HepG2 (cell line): ENCODE data around the gene E2F1.

ENCODE experiments used
- EHMT2 ChIP-seq: fragments of 200-600 bp; sonication (generic); IDR thresholded peaks from 2 replicates; pipeline ENCODE4 v1.7.0; 2017; ENCODE audit warnings: antibody characterized with exemption, low read depth, low read length, borderline replicate concordance
- ELF4 ChIP-seq: sonication (generic); formaldehyde crosslinking; IDR thresholded peaks from 2 replicates; pipeline ENCODE4 v1.5.0; 2020; ENCODE audit warnings: missing genetic modification reagents, mild to moderate bottlenecking, moderate library complexity, borderline replicate concordance
- FOXK2 ChIP-seq: fragments of 450-650 bp; IDR thresholded peaks from 2 replicates; pipeline ENCODE4 v1.6.1; 2016
- MAFF ChIP-seq: IDR thresholded peaks from 2 replicates; pipeline ENCODE4 v1.6.1; 2011; ENCODE audit warnings: low read depth, low read length, improper control_type of control experiment
- SOX5 ChIP-seq: IDR thresholded peaks from 2 replicates; pipeline ENCODE4 v1.6.1; 2016; ENCODE audit warnings: borderline replicate concordance
- SRSF1 ChIP-seq: fragments of 200-400 bp; formaldehyde crosslinking; optimal IDR thresholded peaks from 2 replicates; pipeline ENCODE3; 2017; ENCODE audit warnings: mild to moderate bottlenecking, low read depth, low read length, moderate library complexity
- USF2 ChIP-seq, 2 experiments: sonication (generic) in 1 of 2; formaldehyde crosslinking in 1 of 2; IDR thresholded peaks; 2 replicates each; pipeline versions ENCODE4 v1.5.1 to v1.6.1; 2011 to 2020; ENCODE audit warnings: borderline replicate concordance in 1 of 2, low read depth in 1 of 2, low read length in 1 of 2, mild to moderate bottlenecking in 1 of 2, missing genetic modification reagents in 1 of 2, moderate library complexity in 1 of 2
- ZBTB49 ChIP-seq: sonication (generic); formaldehyde crosslinking; IDR thresholded peaks from 2 replicates; pipeline ENCODE4 v1.4.0; 2020; ENCODE audit warnings: missing genetic modification reagents, borderline replicate concordance
- ZNF274 ChIP-seq: sonication (generic); formaldehyde crosslinking; IDR thresholded peaks from 2 replicates; pipeline ENCODE4 v1.5.1; 2020; ENCODE audit warnings: mild to moderate bottlenecking, missing genetic modification reagents

DNA sequence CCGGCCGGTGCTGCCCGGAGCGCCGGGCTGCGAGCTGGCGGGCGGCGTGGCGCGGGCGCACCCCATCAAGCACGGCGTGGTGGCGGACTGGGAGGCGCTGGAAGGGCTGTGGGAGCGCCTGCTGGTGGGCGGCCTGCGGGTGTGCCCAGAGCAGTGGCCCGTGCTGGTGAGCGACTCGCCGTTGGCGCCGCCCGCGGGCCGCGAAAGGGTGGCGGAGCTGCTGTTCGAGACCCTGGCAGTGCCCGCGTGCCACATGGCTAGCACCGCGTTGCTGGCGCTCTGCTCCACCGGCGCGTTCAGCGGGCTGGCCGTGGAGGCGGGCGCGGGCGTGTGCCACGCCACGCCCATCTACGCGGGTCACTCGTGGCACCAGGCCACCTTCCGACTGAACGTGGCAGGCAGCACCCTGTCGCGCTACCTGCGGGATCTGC, 18.9 kb downstream of the E2F1 start:
- TF ChIP-seq FOXK2 (no peak), SRSF1 (no peak), MAFF (no peak), ELF4 (CRISPR knock-in tag) (no peak), EHMT2 (no peak), SOX5 (CRISPR knock-in tag) (no peak), USF2 (IDR thresholded peaks at IDR 0.05; ENCODE audit: low read depth, low read length) (no peak), USF2 (CRISPR knock-in tag; IDR thresholded peaks at IDR 0.05; ENCODE audit: borderline replicate concordance) (no peak), ZNF274 (CRISPR knock-in tag) (no peak), ZBTB49 (CRISPR knock-in tag) (no peak)
